Activated CD4-positive, alpha-beta T cell treated with anti-CD3 and anti-CD28 coated beads, Interleukin-2, amount 50 U/mL, for 1 hour (primary cell): Measurements from ENCODE around the gene RNF225.
"Not testable (repeated sequence)": the region's sequence is repeated elsewhere in the genome, so short reads cannot be mapped to it uniquely, and the experiment has no call there.

Source experiments
- DNase-seq: peaks from one replicate; pipeline ENCODE4 v3.0.0-alpha.2; 2020

RNF225 gene

GRCh38 chr19:58395220-58395978 lies at the start of gene RNF225:
RNF225 (plus strand) TSS chr19:58395656; CDS start chr19:58396090, 434 bp downstream.
- no peak for DNase-seq

GRCh38 chr19:58346961-58347929 lies 48.2 kb upstream of the RNF225 start:
- peak; percentile 57 for DNase-seq

- DNase-seq, result not testable (repeated sequence)
Observed at GRCh38 chr19:58348080-58348479, 47.4 kb upstream of the RNF225 start.

GRCh38 chr19:58349590-58349989 lies 45.9 kb upstream of the RNF225 start:
- no peak for DNase-seq

- no peak for DNase-seq
Observed at GRCh38 chr19:58350001-58350861, 45.2 kb upstream of the RNF225 start.

GRCh38 chr19:58350871-58351557 lies 44.4 kb upstream of the RNF225 start:
- DNase-seq, result no peak

- DNase-seq, result no peak
Observed at GRCh38 chr19:58351558-58351878, 43.9 kb upstream of the RNF225 start.

- DNase-seq, result no peak
Observed at GRCh38 chr19:58351990-58352755, 43.3 kb upstream of the RNF225 start.

GRCh38 chr19:58352760-58353671 lies 42.4 kb upstream of the RNF225 start, which contains the start of gene A1BG:
A1BG (minus strand) TSS chr19:58353492; CDS start chr19:58353437, 55 bp downstream.
- DNase-seq, result no peak

- no peak for DNase-seq
Observed at GRCh38 chr19:58353717-58354477, 41.6 kb upstream of the RNF225 start.

GRCh38 chr19:58354478-58355030 lies 40.9 kb upstream of the RNF225 start:
- no peak for DNase-seq

GRCh38 chr19:58355215-58355796 lies 40.1 kb upstream of the RNF225 start:
- no peak for DNase-seq

GRCh38 chr19:58355908-58356765 lies 39.3 kb upstream of the RNF225 start:
- peak; percentile 33 for DNase-seq

- DNase-seq, result no peak
Observed at GRCh38 chr19:58356766-58357480, 38.5 kb upstream of the RNF225 start.

GRCh38 chr19:58357481-58358145 lies 37.8 kb upstream of the RNF225 start:
- no peak for DNase-seq

- DNase-seq, result peak; percentile 10
Observed at GRCh38 chr19:58361900-58362271, 33.6 kb upstream of the RNF225 start.
